Osteoblast (primary cell): ENCODE data around the gene FHIT. TPM values are rescaled to one million over a fixed set of nuclear protein-coding genes. Genes with fewer than 3 reads are reported as not detected.

Experiments used
- DNase-seq: peaks from one replicate; pipeline ENCODE4 v3.0.0; 2011; ENCODE audit warnings: low spot score, mixed read lengths; ENCODE audit not compliant: insufficient read length; ENCODE audit errors: missing footprints
- H2AFZ ChIP-seq: 2 replicates; pipeline ENCODE4 v1.6.0; 2011; ENCODE audit warnings: mild to moderate bottlenecking, low read length
- H3K27ac ChIP-seq: 2 replicates; pipeline ENCODE4 v1.5.1; 2011; ENCODE audit warnings: mild to moderate bottlenecking, low read depth, low read length, moderate library complexity
- H3K27me3 ChIP-seq: 2 replicates; pipeline ENCODE4 v1.6.0; 2012; ENCODE audit warnings: mild to moderate bottlenecking, control low read depth, inconsistent platforms, low read length, moderate library complexity; ENCODE audit not compliant: insufficient read depth
- H3K36me3 ChIP-seq: 2 replicates; pipeline ENCODE4 v1.5.1; 2011; ENCODE audit warnings: mild to moderate bottlenecking, low read length, control low read depth, moderate library complexity; ENCODE audit not compliant: insufficient read depth
- H3K4me1 ChIP-seq: 2 replicates; pipeline ENCODE4 v1.5.1; 2011; ENCODE audit warnings: mild to moderate bottlenecking, low read length, control low read depth, moderate library complexity; ENCODE audit not compliant: insufficient read depth
- H3K4me2 ChIP-seq: 2 replicates; pipeline ENCODE4 v1.6.0; 2011; ENCODE audit warnings: mild to moderate bottlenecking, low read length; ENCODE audit not compliant: insufficient read depth
- H3K4me3 ChIP-seq: fragments of 200-600 bp; sonication (generic); 3 replicates; pipeline ENCODE4 v1.5.1; 2012; ENCODE audit warnings: mild to moderate bottlenecking, low read length, inconsistent platforms; ENCODE audit not compliant: insufficient read depth
- H3K79me2 ChIP-seq: 2 replicates; pipeline ENCODE4 v1.6.0; 2012; ENCODE audit warnings: mild to moderate bottlenecking, low read length, control low read depth, inconsistent platforms; ENCODE audit not compliant: insufficient read depth
- H3K9me3 ChIP-seq: 2 replicates; pipeline ENCODE4 v1.5.1; 2011; ENCODE audit warnings: low read depth, low read length, control low read depth
- H4K20me1 ChIP-seq: 2 replicates; pipeline ENCODE4 v1.6.0; 2012; ENCODE audit warnings: mild to moderate bottlenecking, low read length, control low read depth; ENCODE audit not compliant: insufficient read depth
- total RNA-seq: library from RNA; depleted of rRNA; stranded (reverse); fragments of >200 nt; gene quantifications from 2 replicates; pipeline ENCODE4 v1.2.3, GENCODE V29; 2012
- TF ChIP-seq, protein P1 (sequence below): IDR thresholded peaks from 2 replicates; pipeline ENCODE4 v1.5.1; 2011; ENCODE audit warnings: mild to moderate bottlenecking, low read depth, low read length, moderate library complexity; ENCODE audit errors: extremely low read depth

Gene FHIT
- total RNA-seq, 1 donor = 3.3 TPM

DNA sequence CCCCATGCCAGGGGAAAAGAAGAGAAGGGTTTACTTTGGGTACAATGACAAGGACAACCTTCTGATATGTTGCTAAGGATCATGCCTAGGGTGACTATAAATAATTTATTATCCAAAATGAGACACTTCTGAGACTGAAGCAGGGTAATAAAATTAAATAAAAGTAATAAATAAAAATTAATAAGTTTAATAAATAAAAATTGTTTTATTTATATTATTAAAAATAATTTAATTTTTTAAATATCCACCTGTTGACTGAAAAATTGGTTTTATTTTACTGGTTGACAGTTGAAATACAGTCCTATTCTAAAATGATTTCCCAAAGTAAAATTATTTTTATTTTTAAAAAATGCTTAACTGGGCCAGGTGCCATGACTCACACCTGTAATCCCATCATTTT is 102.0 kb downstream of the FHIT start:
- H3K79me2 ChIP-seq = no peaks in the 10 kb centered on the region
- no peaks in the 10 kb centered on the region for H3K27me3 ChIP-seq
- TF ChIP-seq, protein P1, sequence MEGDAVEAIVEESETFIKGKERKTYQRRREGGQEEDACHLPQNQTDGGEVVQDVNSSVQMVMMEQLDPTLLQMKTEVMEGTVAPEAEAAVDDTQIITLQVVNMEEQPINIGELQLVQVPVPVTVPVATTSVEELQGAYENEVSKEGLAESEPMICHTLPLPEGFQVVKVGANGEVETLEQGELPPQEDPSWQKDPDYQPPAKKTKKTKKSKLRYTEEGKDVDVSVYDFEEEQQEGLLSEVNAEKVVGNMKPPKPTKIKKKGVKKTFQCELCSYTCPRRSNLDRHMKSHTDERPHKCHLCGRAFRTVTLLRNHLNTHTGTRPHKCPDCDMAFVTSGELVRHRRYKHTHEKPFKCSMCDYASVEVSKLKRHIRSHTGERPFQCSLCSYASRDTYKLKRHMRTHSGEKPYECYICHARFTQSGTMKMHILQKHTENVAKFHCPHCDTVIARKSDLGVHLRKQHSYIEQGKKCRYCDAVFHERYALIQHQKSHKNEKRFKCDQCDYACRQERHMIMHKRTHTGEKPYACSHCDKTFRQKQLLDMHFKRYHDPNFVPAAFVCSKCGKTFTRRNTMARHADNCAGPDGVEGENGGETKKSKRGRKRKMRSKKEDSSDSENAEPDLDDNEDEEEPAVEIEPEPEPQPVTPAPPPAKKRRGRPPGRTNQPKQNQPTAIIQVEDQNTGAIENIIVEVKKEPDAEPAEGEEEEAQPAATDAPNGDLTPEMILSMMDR = no peak
- no peak for DNase-seq
- no peak overlapping the region for H3K4me2 ChIP-seq
- no peak overlapping the region for H3K4me3 ChIP-seq
- no peaks in the 10 kb centered on the region for H3K9me3 ChIP-seq
- H2AFZ ChIP-seq = no peak overlapping the region
- no peak overlapping the region for H3K27ac ChIP-seq
- no peaks in the 10 kb centered on the region for H4K20me1 ChIP-seq
- H3K36me3 ChIP-seq = no peaks in the 10 kb centered on the region
- H3K4me1 ChIP-seq = no peaks in the 10 kb centered on the region

DNA sequence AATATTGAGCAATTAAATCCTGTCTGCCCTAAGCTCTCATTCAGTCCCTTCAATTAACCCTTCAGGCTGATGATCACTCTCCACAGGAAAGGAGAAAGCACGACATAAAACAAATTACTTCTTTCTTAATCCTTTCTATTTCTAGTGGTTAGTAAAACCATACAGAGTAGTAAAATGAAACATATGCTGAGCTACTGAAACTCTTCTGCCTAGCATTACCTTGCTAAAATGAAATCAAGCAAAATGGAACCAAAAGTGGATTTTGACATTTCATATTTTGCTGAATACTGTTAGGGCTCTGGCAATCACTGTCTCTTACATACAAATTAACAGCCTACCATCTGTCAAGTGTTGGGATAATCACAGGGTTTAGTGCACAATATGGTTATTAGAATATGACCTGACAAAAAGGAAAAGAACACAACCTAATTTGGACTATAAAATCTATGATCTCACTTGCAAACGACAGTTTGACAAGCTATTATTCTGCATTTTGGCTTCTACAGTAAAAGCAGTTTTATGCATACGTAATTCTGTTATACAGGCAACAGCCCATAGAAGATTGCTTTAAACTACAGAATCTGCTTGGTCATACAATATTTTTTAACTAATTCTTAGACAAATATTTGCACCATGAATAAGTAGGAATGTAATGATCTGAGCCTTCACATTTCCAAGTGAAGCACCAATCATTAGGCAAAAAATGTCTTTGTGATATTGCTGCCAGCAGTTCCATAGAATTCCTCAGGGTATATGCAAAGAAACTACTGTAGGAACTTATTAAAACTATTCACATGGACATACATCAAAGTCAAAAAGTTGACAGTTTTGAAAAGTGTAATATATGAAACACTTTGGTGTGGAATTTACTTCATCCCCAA is 105.0 kb downstream of the FHIT start:
- TF ChIP-seq, protein P1 = no peak

DNA sequence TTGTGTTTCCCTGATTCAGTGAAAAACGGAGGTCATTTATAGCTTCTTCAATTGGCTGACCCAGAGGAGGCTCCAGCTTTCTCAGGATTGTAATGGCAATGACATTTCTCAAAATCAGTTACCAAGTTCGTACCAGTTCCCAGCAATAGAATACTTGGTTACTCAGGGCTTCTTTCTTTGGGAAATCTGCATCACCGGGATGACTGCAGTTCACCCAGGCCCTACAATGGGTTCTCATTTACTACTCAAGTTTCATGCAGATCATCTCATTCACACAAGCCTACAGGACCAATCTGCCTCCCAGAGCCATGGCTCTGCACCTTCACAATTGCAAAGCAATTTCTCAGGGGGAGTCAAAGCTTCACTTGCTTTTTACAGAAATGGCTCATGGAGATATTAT is 109.6 kb downstream of the FHIT start:
- TF ChIP-seq, protein P1 = no peak
- H3K36me3 ChIP-seq = no peaks in the 10 kb centered on the region
- H3K4me3 ChIP-seq = no peak overlapping the region
- H2AFZ ChIP-seq = no peak overlapping the region
- H3K4me1 ChIP-seq = no peaks in the 10 kb centered on the region
- H3K79me2 ChIP-seq = no peaks in the 10 kb centered on the region
- DNase-seq = no peak
- H3K27me3 ChIP-seq = no peaks in the 10 kb centered on the region
- H3K27ac ChIP-seq = no peak overlapping the region
- no peaks in the 10 kb centered on the region for H3K9me3 ChIP-seq
- H4K20me1 ChIP-seq = no peaks in the 10 kb centered on the region
- H3K4me2 ChIP-seq = no peak overlapping the region

More for the DNA sequence above, 105.0 kb downstream of the FHIT start:
- H3K9me3 ChIP-seq = no peaks in the 10 kb centered on the region
- DNase-seq = no peak
- H3K27me3 ChIP-seq = no peaks in the 10 kb centered on the region
- H3K4me1 ChIP-seq = no peaks in the 10 kb centered on the region
- no peaks in the 10 kb centered on the region for H3K79me2 ChIP-seq
- H3K4me2 ChIP-seq = no peak overlapping the region
- H2AFZ ChIP-seq = no peak overlapping the region
- H3K27ac ChIP-seq = no peak overlapping the region
- no peak overlapping the region for H3K4me3 ChIP-seq
- no peaks in the 10 kb centered on the region for H4K20me1 ChIP-seq
- no peaks in the 10 kb centered on the region for H3K36me3 ChIP-seq

DNA sequence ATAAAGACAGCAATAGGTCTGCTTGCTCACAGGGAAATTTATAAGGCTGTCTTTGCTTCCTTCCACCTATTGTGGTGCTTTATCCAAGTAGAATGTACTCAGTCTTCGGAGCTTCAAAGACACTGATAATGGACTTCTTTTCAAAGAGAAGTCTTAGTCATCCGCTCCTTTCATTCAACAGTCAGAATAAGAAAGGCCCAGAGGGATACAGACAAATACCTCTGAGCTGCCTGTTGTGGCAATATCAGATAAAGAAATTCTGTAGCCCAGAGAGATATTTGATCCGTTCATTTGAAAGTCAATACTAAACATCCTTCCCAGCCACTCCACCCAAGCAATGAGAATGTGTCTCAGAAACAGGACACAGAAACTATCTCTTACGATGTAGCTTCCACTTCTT is 110.0 kb downstream of the FHIT start:
- H3K4me1 ChIP-seq = no peaks in the 10 kb centered on the region
- no peaks in the 10 kb centered on the region for H3K79me2 ChIP-seq
- no peaks in the 10 kb centered on the region for H3K27me3 ChIP-seq
- no peak overlapping the region for H3K4me2 ChIP-seq
- no peaks in the 10 kb centered on the region for H3K36me3 ChIP-seq
- no peaks in the 10 kb centered on the region for H4K20me1 ChIP-seq
- DNase-seq = no peak
- no peak overlapping the region for H2AFZ ChIP-seq
- H3K27ac ChIP-seq = no peak overlapping the region
- no peaks in the 10 kb centered on the region for H3K9me3 ChIP-seq
- TF ChIP-seq, protein P1 = no peak
- H3K4me3 ChIP-seq = no peak overlapping the region
